Testis (tissue), 2 donors: ENCODE results near the gene SLC28A1.

Experiments
- POLR2A ChIP-seq: fragments of 450-650 bp; IDR thresholded peaks from one replicate; pipeline ENCODE4 v1.6.1; 2017; ENCODE audit warnings: antibody characterized with exemption, mild to moderate bottlenecking, moderate library complexity
- TF ChIP-seq, protein P1 (sequence below), 3 experiments: fragments of 450-650 bp in 2 of 3; fragments of 200-600 bp in 1 of 3; sonication (generic) in 1 of 3; IDR thresholded peaks; one replicate each; pipeline ENCODE4 v1.5.1; 2016 to 2019; ENCODE audit warnings: antibody characterized with exemption in 3 of 3, mild to moderate bottlenecking in 2 of 3, moderate library complexity in 1 of 3

DNA sequence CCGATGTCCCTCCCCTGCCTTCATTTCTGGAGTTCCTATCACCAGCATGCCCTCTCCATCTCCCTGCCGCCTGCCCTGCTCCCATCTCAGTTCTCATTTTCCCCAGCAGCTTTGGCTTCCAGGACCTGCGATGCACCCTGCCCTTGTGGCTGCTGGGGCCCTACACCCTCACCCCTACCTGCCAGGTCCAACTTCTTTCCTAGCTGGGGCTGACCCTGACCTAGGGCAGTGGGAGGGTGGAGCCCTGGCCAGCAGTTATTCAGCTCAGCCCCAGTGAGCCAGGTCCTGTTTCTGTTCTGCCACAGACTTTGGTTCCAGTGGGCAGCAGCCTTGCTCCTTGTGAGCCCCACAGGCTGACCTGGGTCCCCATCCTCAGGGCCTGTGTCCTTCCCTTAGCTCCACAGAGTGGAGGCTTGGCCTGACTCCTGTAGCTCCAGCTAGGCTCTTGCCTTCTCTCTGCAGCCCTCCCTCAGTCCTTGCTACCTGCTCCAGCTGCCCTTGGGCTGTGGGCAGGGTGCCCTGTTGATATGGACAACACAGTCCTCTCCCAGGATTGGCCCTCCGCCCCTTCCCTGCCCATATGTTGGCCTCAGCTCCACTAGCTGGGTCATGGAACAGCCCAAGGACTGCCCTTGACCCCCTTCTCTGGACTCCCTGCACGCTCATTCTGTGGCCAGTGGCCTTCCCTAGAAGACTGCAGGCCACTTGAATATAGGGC is 62.5 kb downstream of the SLC28A1 start:
- TF ChIP-seq, protein P1, sequence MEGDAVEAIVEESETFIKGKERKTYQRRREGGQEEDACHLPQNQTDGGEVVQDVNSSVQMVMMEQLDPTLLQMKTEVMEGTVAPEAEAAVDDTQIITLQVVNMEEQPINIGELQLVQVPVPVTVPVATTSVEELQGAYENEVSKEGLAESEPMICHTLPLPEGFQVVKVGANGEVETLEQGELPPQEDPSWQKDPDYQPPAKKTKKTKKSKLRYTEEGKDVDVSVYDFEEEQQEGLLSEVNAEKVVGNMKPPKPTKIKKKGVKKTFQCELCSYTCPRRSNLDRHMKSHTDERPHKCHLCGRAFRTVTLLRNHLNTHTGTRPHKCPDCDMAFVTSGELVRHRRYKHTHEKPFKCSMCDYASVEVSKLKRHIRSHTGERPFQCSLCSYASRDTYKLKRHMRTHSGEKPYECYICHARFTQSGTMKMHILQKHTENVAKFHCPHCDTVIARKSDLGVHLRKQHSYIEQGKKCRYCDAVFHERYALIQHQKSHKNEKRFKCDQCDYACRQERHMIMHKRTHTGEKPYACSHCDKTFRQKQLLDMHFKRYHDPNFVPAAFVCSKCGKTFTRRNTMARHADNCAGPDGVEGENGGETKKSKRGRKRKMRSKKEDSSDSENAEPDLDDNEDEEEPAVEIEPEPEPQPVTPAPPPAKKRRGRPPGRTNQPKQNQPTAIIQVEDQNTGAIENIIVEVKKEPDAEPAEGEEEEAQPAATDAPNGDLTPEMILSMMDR (IDR thresholded peaks at IDR 0.05), result no peak
- no peak for TF ChIP-seq POLR2A
